A549 (cell line): ENCODE measurements around the gene ZNF597.

Source experiments
- CEBPB ChIP-seq, 2 experiments: fragments of >200 bp in 1 of 2; sonication (Bioruptor Twin) in 1 of 2; formaldehyde crosslinking in 1 of 2; IDR thresholded peaks; 2 replicates each; pipeline ENCODE4 v1.6.1; 2012 to 2016
- CHD2 ChIP-seq: fragments of 150-350 bp; IDR thresholded peaks from 2 replicates; pipeline ENCODE4 v1.6.1; 2014; ENCODE audit warnings: low read length; ENCODE audit not compliant: partially characterized antibody
- CTCF ChIP-seq: fragments of >200 bp; sonication (Bioruptor Twin); formaldehyde crosslinking; IDR thresholded peaks from 3 replicates; pipeline ENCODE4 v1.5.1; 2016
- EP300 ChIP-seq, 2 experiments: fragments of >200 bp; sonication (Bioruptor Twin); formaldehyde crosslinking; IDR thresholded peaks; 2 replicates in 1 of 2; 3 replicates in 1 of 2; pipeline ENCODE4 v1.6.1; 2016 to 2017
- HOXA7 ChIP-seq: fragments of 250-450 bp; sonication (Bioruptor Pico); IDR thresholded peaks from 2 replicates; pipeline ENCODE4 v1.5.0; 2020; ENCODE audit warnings: mild to moderate bottlenecking, moderate library complexity
- MYC ChIP-seq: IDR thresholded peaks from 2 replicates; pipeline ENCODE4 v1.6.1; 2012; ENCODE audit warnings: mild to moderate bottlenecking, inconsistent platforms, low read length, improper control_type of control experiment, borderline replicate concordance
- RARB ChIP-seq: fragments of 250-450 bp; sonication (Bioruptor Pico); IDR thresholded peaks from 2 replicates; pipeline ENCODE4 v1.8.0; 2021; ENCODE audit warnings: mild to moderate bottlenecking, moderate library complexity
- REST ChIP-seq: fragments of 200-600 bp; sonication (generic); IDR thresholded peaks from 2 replicates; pipeline ENCODE4 v1.6.1; 2016; ENCODE audit warnings: antibody characterized with exemption, mild to moderate bottlenecking, moderate library complexity
- RFX5 ChIP-seq: fragments of 450-650 bp; IDR thresholded peaks from 2 replicates; pipeline ENCODE4 v1.7.1; 2014; ENCODE audit warnings: antibody characterized with exemption, mild to moderate bottlenecking, moderate library complexity

GRCh38 chr16:3400779-3401688 is 42.3 kb downstream of the ZNF597 start, which contains the start of the genes ZNF174 and ZSCAN32:
- no peak for TF ChIP-seq EP300 (IDR thresholded peaks at IDR 0.05)
- TF ChIP-seq CTCF, result no peak
- no peak for TF ChIP-seq HOXA7 (CRISPR knock-in tag)
- no peak for TF ChIP-seq REST
- no peak for TF ChIP-seq RFX5
- no peak for TF ChIP-seq CEBPB (IDR thresholded peaks at IDR 0.05)
- TF ChIP-seq RARB, result no peak
- no peak for TF ChIP-seq CHD2
- 0 out of 2 replicates have a peak, but pooled peaks have one; percentile 19 for TF ChIP-seq MYC
